Measurements from ENCODE around the gene CEP19. TPM values are rescaled to one million over a fixed set of nuclear protein-coding genes. Genes with fewer than 3 reads are reported as not detected.

The CEP19 gene
- total and polyA plus RNA-seq, 4 donors: 0.44 to 0.79 (median 0.67) TPM

GRCh38 chr3:196662033-196662432 is 50.0 kb downstream of the CEP19 start:
- Histone ChIP-seq H3K36me3 (ENCODE audit: control insufficient read depth in 4 of 4, insufficient read depth in 3 of 4, low read depth in 1 of 4, low read length in 3 of 4) (no peaks in the 10 kb centered on the region), H3K4me1 (ENCODE audit: control insufficient read depth in 4 of 4, insufficient read depth in 4 of 4, low read length in 3 of 4) (no peaks in the 10 kb centered on the region), H3K9me3 (ENCODE audit: control insufficient read depth in 4 of 4, low read length in 3 of 4) (no peaks in the 10 kb centered on the region), H3K27ac (ENCODE audit: low read depth in 1 of 2, low read length in 2 of 2) (no peak overlapping the region), H3K4me3 (ENCODE audit: low read depth in 1 of 3, low read length in 3 of 3) (no peak overlapping the region), H3K27me3 (ENCODE audit: control insufficient read depth in 4 of 4, insufficient read depth in 4 of 4, low read length in 3 of 4) (no peaks in the 10 kb centered on the region), H3K9ac (ENCODE audit: low read depth in 1 of 2, low read length in 2 of 2) (no peak overlapping the region)
- DNase-seq (ENCODE audit: low spot score): no peak
- TF ChIP-seq FOXA1 (IDR thresholded peaks at IDR 0.05) (no peak), RAD21 (IDR thresholded peaks at IDR 0.05) (no peak), NR2F2 (IDR thresholded peaks at IDR 0.05) (no peak), FOXA2 (IDR thresholded peaks at IDR 0.05) (no peak), HNF4G (IDR thresholded peaks at IDR 0.05) (no peak), ZBTB33 (IDR thresholded peaks at IDR 0.05) (no peak), SP1 (IDR thresholded peaks at IDR 0.05) (no peak), TAF1 (conservative IDR thresholded peaks at IDR 0.05) (no peak)
- WGBS: 94% methylated on average over 13 of the region's 13 CpGs

- 75% methylated on average over 16 of the region's 16 CpGs for whole genome bisulfite sequencing
- DNase-seq (ENCODE audit: low spot score): no peak
- no peaks in the 10 kb centered on the region for H3K4me1 ChIP-seq (ENCODE audit: control insufficient read depth in 4 of 4, insufficient read depth in 4 of 4, low read length in 3 of 4)
- no peaks in the 10 kb centered on the region for H3K9me3 ChIP-seq (ENCODE audit: control insufficient read depth in 4 of 4, low read length in 3 of 4)
- no peak overlapping the region for H3K9ac ChIP-seq (ENCODE audit: low read depth in 1 of 2, low read length in 2 of 2)
- no peaks in the 10 kb centered on the region for H3K27me3 ChIP-seq (ENCODE audit: control insufficient read depth in 4 of 4, insufficient read depth in 4 of 4, low read length in 3 of 4)
- H3K36me3 ChIP-seq (ENCODE audit: control insufficient read depth in 4 of 4, insufficient read depth in 3 of 4, low read depth in 1 of 4, low read length in 3 of 4): no peaks in the 10 kb centered on the region
- H3K4me3 ChIP-seq (ENCODE audit: low read depth in 1 of 3, low read length in 3 of 3): no peak overlapping the region
- TF ChIP-seq ZBTB33 (IDR thresholded peaks at IDR 0.05) (no peak), SP1 (IDR thresholded peaks at IDR 0.05) (no peak), ATF3 (IDR thresholded peaks at IDR 0.05) (no peak), JUND (IDR thresholded peaks at IDR 0.05) (no peak), GABPA (IDR thresholded peaks at IDR 0.05 in 1 of 2, conservative IDR thresholded peaks at IDR 0.05 in 1 of 2) (no peak), CTCF (IDR thresholded peaks at IDR 0.05; ENCODE audit: low read depth, low read length, missing input control) (no peak), MAX (IDR thresholded peaks at IDR 0.05) (no peak), HNF4A (conservative IDR thresholded peaks at IDR 0.05) (no peak), TAF1 (conservative IDR thresholded peaks at IDR 0.05) (no peak), YY1 (IDR thresholded peaks at IDR 0.05) (no peak), RXRA (IDR thresholded peaks at IDR 0.05) (no peak), FOXA2 (IDR thresholded peaks at IDR 0.05) (no peak), EGR1 (IDR thresholded peaks at IDR 0.05; ENCODE audit: low read depth in 2 of 2) (no peak), RAD21 (IDR thresholded peaks at IDR 0.05) (no peak)
- H3K27ac ChIP-seq (ENCODE audit: low read depth in 1 of 2, low read length in 2 of 2): no peak overlapping the region
Observed at GRCh38 chr3:196661400-196661799, 50.6 kb downstream of the CEP19 start.
